Hindlimb muscle (tissue), 1 donor: ENCODE data around the gene BEND2. TPM values are rescaled to one million over a fixed set of nuclear protein-coding genes. Genes with fewer than 3 reads are reported as not detected.

ENCODE experiments used
- DNase-seq: peaks from one replicate; pipeline ENCODE4 v3.0.0-alpha.2; 2013
- polyA plus RNA-seq: library from polyadenylated mRNA; unstranded; fragments of 120-200 nt; gene quantifications from one replicate; pipeline ENCODE4 v1.2.1, GENCODE V29; 2013; ENCODE audit not compliant: insufficient read length

The BEND2 gene
- polyA plus RNA-seq, 1 donor: not detected

DNA sequence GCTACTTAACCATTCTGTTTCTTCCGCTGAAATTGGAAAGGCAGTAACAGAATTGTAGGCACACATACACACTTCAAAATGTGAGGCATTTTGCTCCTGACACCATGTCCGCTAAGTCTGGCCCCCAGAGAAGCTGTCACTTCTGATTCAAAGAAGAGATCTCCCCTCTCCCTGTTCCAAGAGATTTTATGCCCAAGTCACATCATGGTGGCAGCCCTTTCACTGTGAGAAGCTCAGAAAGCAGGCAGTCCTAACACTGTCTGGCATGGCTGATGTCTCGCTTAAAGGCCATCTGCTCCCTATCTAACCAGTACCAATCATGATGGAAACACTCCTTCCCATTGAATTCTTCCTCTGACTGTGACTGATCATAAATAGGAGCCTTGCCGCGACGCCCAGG, 83.9 kb downstream of the BEND2 start:
- no peak for DNase-seq

DNA sequence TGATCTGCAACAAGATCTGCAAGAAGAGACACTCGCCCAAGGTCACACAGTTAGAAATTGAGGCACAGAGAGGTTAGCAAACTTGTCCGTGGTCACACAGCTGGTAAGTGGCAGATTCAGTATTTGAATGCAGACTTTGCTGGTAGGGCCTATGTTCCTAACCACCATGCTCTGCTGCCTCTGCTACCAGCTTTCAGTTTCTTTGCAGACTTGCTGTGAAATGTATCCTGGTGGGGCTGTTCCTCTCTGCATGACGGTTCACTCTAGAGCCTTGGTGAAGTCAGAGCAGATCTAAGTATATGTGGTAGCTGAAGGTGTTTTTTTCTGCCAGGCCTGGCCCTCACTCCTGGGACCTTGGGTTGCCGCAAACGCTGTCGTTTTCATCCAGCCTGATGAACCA, 87.1 kb downstream of the BEND2 start:
- no peak for DNase-seq

DNA sequence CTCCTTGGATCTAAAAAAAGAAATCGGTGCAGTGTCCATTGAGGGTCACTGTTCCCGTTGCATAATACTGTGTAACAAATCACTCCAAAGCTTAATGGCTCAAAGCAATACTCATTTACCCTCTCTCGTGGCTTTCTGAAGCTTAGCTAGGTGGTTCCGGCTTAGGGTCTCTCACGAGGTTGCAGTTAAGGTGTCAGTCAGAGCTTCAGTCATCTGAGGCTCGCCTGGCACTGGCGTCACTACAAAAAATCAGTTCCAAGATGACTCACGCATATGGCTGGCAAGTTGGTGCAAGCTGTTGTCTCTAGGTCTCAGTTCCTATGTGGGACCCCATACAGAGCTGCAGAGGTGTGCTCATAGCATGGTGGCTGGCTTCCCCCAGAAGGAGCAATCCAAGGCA, 91.0 kb downstream of the BEND2 start:
- no peak for DNase-seq

DNA sequence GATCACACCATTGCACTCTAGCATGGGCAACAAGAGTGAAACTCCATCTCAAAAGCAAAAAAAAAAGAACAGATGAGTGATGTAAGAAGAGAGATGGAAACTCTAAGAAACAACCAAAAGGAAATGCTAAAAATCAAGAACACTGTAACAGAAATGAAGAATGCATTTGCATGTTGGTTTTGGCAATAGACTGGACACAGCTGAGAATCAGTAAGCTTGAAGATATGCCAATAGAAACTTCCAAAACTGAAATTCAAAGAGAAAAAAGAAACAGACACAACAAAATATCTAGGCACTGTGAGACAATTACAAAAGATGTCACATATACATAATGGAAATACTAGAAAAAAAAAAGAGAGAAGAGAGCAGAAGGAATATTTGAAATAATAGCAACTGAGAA, 93.7 kb downstream of the BEND2 start:
- DNase-seq: no peak

DNA sequence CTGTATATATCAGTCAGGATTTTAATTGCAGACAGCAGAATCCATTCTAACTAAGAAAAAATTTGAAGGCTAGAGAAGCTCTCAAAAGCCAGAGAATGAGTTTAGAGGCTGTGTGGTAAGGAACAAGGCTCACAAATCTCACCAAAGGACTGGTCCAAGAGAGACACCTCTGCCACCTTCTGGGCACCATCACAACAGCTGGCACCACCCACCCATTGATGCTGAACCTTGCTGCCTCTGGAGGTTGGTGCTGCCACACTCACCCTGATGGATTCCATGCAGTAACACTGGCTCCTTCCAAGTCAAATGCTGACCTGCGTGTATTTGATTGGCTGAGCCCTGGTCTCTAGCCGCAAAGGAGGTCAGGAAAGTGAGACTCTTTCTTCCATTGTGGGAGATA, 100.8 kb downstream of the BEND2 start:
- DNase-seq: no peak

Other genes with a start within 250 kb of the BEND2 start
- 6.0 TPM for gene SCML2, start 133.8 kb upstream of the BEND2 start, polyA plus RNA-seq
- 5.6 TPM for gene CDKL5, start 204.7 kb upstream of the BEND2 start, polyA plus RNA-seq